ENCODE results near the gene CACNA1C.

CACNA1C gene

DNA sequence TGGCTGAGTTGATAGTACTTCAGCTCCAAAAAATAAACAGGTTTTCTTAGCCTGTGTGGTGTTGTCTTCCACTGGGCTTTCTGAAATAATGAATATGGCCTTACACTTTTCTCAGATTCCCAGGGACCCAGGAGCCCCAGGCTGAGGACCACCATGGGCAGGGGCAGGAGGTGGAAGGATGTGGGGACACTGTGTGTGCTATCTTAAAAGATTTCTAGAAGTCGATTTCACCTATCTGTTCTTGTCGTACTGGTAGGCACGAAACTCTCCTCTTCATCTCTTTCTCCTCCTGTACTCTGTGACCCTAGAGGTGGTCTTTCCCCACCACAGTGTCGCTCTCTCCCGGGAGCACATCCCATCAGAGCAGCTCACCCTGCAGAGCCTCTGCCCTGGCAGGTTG lies 634.3 kb downstream of the CACNA1C start:
- DNase-seq = no peak

DNA sequence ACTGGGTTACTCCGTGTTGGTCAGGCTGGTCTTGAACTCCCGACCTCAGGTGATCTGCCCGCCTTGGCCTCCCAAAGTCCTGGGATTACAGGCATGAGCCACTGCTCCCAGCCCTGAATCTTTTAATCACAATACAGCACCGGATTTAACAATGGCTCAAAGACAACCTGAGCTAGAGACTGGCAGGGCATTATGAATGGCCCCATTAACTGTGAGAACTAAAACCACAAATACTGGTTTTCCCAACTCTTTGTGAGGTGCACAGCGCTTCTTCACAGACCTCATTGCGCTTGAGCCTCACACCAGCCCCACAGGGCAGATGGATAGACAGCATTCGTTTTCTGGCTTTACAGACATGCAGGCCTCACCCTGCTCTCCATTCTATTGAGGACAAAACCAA lies 634.9 kb downstream of the CACNA1C start:
- DNase-seq = no peak

DNA sequence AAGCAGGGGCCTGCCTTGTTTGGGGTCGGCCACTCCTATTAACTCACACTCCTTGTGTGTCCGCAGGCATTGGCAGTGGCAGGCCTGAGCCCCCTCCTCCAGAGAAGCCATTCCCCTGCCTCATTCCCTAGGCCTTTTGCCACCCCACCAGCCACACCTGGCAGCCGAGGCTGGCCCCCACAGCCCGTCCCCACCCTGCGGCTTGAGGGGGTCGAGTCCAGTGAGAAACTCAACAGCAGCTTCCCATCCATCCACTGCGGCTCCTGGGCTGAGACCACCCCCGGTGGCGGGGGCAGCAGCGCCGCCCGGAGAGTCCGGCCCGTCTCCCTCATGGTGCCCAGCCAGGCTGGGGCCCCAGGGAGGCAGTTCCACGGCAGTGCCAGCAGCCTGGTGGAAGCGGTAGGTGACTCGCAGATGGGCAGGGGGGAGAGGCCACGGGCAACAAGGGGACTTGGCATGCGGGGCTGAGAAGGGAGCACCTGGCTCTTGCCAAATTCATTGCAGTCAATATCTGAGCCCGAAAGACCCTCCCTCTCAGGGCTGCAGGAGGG lies 635.7 kb downstream of the CACNA1C start:
- no peak for DNase-seq

DNA sequence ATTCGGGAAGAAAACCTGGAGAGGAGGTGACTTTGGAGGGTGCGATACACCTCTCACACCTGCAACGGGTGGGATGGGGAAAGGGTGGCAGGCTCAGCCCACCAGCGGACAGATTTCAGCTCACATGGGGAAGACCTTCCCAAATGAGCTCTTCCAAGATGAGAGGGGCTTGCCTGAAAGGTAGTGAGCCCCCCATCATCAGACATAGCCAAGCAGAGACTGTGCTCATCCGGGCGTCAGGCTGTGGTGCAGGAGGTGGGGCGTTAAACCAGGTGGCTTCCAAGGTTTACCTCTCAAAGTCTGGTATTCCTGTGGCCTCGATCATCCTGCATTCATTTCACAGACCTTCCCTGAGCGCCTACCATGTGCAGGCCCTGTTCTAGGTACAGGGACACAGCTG lies 636.6 kb downstream of the CACNA1C start:
- no peak for DNase-seq

DNA sequence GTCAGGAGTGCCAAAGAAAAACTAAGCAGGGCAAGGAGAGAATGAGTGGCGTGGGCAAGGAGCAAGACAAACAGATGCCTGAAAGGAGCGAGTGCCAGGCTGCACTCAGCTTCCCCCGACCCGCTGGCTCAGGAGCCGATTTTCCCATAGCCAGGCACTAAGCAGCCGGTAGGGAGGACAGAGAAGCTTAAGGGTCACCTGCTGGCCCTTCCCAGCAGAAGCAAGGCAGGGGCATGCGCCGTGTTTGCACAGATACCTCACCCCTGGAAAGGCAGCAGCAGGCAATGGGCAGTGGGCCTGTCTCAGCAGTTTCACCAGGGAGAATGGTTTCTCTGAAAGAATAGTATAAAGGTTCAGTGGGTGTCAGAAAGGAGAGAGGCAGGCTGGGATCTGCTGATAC lies 637.1 kb downstream of the CACNA1C start:
- no peak for DNase-seq

DNA sequence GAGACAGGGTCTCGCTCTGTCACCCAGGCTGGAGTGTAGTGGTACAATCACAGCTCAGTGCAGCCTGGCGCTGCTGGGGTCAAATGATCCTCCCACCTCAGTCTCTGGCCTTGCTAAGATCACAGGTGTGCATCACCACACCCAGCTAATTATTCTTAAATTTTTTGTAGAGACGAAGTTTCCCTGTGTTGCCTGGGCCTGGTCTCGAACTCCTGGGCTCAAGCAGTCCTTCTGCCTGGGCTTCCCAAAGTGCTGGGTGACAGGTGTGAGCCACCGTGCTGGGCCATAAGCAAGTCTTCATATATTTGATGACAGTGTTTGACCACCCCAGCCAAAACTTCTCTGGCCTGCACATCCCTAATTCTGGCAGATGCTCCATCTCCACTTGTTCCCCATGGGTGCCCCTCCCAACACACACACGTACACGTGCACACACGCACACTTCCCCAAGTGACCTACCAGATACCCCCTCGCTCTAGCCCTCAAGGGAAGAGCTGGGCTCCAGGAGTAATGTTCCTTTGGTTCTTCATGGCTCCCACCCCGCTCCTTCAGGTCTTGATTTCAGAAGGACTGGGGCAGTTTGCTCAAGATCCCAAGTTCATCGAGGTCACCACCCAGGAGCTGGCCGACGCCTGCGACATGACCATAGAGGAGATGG lies 637.7 kb downstream of the CACNA1C start:
- DNase-seq = no peak

DNA sequence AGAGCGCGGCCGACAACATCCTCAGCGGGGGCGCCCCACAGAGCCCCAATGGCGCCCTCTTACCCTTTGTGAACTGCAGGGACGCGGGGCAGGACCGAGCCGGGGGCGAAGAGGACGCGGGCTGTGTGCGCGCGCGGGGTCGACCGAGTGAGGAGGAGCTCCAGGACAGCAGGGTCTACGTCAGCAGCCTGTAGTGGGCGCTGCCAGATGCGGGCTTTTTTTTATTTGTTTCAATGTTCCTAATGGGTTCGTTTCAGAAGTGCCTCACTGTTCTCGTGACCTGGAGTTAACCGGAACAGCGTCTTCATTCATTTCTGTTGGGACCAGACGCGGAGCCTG lies 638.2 kb downstream of the CACNA1C start:
- peak; percentile 31 for DNase-seq

DNA sequence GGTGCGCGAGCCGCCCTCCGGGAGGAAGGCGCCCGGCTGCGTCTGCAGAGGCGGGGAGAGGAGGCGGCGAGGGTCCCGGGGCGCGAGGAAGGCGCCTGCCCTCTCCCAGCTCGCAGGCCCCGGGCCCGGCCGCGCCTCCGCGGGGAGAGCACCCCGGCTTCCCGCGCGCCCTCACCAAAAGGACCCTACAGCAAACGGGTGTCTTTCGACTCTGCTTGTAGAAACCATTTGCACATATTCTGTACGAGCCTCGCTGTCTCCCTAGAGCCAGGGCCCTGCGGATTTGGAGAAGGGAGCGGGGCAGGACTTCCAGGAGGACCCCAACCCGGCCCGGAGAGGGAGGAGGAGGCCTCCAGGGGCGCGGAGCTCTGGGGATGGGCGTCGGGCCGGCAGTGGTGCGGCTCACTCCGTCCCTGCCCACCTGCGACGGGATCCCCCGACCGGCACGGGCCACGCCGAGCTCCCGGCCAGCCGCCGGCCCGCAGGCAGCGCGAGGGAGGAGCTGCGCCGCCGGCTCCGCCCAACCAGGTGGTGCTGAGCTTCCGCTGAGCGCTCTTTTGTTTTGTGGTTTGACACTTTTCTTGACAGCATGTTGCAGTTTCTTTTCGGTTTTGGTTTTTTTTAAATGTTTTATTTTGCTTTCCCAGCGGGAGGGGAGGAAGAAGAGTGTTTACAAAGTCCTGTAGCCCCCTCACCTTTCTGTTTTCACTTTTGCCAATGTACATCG lies 638.7 kb downstream of the CACNA1C start:
- no peak for DNase-seq

DNA sequence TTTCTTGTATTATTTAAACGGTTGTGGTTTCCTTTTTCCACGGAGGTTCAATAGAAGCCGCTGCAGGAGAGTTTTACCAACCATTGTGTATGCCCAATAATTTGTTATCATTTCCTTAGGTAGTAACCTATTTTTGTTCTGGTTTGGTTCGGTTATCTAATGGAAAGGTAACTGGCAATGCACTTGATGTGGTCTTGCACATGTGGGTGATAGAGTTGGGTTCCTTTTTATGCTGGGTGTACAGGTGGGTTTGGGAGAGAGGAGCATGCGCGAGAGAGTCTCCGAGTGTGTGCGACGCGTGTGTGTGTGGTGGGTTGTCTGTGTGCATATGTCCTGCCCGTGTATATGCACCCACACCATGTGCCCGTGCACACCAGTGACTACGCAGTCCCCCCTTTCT lies 639.3 kb downstream of the CACNA1C start:
- no peak for DNase-seq

DNA sequence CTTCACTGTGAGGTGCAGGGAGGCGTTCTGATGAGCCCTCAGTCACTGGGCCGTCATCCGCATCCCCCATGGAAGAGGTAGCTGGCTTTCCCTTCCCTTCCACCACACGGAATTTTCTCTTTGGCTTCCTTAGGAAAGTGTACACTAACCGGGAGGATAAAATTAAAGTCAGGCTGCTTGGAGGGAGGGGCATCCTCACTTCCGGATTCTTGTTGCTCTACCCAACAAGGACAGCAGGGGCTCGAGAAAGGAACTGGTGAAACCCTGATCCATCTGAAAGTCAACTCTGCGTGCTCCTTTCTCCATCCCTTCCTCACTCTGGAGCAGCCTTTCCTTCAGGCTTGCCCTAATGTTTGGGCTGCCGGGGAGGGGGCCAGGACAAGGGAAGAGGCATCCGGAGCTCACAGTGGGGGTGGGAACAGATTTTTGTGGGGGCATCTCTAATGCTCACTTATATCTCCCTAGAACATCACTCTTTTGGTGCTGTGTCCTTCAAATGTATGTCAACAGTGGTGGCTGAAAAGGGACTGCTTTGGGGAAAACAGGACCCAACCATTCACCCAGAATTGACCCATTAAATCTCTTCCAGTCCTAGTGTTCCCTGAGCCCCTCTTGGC lies 640.6 kb downstream of the CACNA1C start:
- no peak for DNase-seq

DNA sequence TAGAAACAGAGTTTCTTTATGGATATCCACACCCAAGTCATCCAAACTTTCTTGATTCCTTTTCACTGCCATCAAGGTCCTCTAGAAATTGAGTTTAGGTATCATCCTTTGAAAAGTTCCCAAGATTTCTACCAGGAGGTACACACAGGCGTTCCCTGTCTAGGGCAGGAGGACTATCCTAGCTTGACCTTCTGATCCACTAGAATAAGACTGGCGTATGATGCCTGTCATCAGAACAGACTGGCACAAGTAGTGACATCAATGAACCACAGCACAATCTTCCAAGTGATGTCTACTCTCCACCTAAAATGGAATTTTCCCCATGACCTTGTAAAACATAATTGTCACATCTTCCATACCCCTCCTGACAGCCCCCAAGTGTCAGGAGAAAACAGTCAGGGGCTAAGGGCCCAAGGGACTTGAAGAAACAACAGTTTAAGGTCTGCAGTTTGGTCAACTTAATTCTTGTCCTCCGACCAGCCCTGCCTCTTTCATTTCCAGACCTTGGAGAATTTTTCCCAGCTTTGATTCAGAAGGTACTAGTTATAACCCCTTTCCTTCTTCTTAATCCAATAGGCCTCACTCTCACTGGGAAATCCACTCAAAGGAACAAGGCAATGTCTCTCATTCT lies 641.3 kb downstream of the CACNA1C start:
- no peak for DNase-seq

DNA sequence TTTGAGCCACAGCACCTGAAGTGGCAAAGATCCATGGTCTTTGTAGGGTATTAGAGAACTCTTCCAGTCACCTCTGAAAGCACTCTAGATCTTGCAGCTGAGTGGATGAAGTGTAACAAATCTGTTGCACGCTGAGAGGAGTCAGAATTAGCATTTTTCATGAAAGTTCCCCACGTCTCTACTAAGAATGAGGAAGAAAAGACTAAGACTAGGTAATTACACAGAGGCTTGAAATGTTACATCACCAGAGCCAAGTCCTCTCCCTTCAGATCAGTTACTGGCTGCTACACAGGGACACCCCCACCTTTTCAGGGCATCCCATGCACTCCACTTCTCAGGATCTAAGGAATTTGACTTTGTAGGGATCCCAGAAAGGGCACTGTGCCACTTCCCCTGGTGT lies 643.3 kb downstream of the CACNA1C start:
- DNase-seq = no peak

DNA sequence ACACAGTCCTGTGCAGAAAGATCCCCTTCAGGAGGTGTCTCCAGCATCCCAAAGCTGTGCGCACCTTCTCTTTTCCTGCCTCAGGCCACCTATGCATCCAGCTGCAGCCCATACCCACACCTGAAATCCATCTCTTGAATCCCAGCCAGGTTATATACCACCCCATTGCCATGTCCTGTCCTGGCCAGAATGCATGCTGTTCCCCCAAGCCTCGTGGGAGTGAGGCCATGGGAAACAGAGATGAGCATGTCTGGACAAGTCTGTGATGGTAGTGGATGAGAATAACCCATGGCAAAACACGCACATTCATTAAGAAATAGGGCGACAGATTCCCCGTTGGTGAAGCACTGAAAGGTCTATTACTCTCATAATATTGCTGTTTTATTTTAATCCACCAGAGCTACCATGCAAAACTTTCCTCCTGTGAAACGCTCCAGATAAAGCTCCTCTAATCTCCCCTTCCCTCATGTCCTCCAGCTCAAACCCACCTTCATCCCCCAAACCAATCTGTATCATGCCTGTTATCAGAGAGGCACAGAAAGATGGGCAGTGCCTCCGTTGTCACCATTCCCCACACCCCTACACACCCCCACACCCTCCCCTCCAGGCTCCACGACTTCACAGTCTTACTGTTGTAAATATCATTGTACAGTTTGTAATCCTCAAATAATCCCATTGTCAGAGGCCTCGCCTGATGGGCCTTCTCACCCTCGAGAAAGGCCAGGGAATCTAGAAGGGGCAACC lies 644.4 kb downstream of the CACNA1C start:
- DNase-seq = no peak

DNA sequence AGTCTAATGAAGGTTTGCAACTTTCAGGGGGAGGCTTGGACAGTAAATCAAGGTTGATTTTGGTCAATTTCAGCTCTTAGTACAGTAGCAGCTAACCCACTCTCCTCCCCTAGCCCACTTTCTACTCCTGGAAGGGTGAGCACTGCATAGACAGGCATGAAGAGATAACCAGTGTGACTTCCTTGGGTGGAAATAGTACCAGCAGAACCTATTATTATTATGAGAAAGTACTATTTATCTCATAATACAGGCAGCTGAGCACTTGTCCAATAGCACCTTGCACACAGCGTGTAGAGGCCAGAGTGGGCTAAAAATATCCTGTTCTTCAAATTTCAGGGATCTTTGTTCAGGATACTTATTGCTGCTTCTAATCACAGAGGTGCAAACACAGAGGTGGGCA lies 645.8 kb downstream of the CACNA1C start:
- DNase-seq = no peak

DNA sequence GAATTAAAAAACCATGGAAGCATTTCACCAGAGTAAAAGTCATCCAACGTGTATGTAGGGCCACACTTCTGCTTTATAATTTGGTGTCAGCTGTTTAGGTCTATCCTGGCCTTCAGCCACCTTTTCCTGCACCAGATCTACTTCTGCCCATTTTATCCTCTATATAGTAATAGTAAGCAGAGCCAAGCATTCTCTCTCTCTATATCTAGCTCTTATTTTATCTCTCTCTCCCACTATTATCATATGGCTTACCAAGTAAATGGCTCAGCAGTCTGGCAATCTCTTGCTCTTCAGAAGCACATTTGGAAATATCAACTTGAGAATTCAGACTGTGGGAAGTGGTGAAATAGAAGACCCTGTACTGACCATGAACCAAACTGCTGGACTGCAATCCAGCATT lies 657.9 kb downstream of the CACNA1C start:
- no peak for DNase-seq

DNA sequence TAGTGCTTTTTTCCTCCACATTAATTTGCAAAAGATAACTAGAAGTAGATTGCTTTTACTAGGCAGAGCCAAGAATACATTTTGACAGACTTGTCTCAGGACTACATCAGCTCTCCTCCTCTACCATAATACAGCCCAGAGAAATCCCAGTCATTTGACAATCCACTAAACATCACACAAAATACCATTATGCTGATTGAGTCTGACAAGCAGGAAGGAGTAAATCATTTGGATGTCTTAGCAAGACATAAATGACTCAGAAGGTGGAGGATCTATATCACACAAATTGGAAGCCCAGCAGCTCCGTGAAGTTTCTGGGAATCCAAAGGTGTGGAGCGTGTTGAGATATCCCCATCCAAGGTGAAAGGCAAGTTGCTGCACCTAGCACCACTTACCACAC lies 666.6 kb downstream of the CACNA1C start:
- no peak for DNase-seq

DNA sequence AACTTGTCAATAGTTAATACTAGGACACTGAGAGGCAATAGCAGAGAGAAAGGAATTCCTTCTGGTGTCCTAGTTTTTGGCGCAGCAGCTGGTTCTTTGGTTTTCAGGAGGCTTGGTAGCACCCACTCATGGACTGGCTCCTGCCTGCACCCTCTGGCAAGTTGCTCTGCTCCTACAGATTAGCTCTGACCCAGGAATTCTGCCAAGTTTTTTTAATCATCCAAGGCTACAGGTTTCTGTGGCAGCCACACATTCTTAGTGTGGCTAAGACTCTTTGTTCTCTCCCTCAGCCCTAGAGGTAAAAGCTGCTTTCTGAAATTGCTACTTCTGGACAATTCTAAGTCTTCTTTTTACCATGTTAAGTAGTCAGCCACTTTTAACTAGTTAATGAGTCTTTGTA lies 670.0 kb downstream of the CACNA1C start:
- no peak for DNase-seq

DNA sequence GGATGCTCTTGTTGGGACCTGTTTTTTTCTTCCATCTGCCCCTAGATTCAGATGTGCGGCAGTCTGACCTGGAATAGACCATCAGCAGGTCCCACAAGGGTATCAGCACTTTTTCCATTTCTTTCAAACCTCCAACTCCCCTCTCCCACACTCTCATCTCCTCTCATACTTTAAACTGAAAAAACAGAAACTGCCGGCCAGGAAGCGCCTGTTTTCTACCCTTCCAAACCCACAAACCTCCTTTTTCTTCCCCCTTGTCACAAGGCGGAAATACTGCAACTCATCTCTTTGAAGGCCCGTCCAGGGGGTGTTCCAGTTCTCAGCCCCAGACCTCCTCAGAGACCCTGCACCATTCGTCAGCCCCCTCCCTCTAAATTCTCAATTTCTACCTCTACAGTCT lies 679.5 kb downstream of the CACNA1C start:
- DNase-seq = no peak

DNA sequence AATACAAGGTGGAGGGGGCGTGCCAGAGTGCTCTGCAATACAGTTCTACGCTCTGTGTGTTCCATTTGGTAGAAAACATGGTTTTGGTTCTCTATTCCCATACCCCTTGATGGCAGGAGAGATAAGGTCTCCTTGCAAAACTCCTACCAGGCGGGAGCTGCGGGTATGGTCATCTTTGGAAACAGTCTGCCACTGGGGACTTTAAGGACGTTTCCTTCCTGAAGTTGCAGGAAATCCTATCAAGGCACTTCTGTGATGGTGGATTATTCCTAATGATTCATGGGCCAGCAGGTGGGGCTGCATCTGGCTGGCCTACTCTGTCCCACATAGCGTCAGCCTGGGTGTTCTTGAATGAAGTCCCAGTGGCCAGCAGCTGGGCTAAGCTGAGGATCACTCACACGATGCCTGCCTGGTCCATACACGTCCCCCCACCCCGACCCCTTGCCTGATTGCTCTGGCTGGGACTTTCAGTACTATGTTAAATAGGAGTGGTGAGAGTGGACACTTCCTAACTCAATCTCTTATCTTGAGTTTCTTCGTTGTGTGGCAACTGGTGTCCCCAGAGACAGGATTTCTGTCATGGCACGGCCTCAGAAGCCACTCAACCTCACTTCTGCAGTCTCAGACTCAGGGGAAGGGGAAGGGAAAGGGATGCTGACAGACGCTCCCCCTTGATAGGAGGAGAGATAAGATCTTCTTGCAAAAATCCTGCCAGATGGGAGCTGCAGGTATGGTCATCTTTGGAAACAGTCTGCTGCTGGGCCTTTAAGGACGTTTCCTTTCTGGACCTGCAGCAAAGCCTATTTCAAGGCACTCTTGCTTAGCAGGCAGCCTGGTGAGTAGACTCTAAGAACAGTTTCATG lies 680.9 kb downstream of the CACNA1C start:
- DNase-seq = no peak

DNA sequence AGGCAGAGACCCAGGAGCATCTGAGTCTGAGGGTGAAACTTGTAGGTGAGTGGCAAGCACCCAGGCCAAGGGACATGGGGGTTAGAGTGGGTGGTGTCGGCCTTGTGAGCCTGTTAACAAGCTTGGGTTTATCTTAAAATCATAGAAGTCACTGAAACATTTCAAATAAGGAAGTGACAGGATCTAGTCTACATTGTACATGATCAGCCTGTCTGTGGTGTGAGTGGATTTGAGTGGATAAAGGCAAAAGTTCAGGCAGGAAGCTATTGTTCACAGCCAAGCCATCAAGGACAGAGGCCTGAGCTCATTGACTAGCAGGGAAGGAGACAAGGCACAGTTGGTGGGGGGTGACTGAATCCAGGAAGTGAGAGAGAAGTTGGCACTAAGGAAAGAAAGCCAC lies 682.6 kb downstream of the CACNA1C start:
- DNase-seq = no peak

DNA sequence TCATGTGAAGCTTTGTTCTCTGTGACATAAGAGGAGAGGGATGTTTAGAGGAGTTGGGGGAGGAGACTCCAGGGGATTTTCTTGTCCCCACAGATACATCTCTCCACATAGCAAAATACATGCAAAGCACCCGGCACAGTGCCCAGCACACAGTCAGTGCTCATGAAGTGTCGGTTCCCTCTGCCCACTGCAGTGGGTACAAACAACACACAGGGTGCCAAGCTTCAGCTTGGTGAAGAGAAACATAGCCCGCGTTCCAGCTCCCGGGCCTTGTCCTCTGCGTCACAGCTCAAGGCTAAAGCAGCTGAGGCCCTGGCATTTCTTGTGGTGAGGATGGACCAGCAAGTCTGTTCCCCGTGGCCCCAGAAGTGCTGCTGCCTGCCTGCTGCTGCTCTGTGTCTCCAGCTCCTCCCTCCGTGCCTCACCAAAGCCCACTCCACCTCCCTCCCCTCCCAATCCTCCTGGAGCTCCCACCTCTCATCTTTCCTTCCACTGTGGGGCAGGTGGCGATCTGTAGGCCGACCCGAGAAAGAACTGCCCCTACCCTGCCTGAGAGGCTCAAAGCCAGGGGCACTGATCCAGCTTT lies 685.0 kb downstream of the CACNA1C start:
- DNase-seq = no peak

DNA sequence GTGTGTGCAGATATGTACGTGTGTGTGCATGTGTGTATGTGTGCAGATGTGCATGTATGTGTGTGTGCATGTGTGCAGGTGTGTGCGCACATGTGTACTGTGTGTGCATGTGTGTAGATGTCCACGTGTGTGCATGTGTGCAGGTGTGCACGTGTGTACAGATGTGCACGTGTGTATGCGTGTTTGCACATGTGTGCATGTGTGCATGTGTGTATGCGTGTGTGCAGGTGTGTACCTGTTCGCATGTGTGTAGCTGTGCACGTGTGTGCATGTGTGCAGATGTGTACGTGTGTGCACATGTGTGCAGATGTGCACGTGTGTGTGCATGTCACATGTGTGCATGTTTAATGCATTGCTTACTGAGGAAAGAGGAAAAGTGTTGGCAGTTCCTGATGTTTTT lies 686.3 kb downstream of the CACNA1C start:
- no peak for DNase-seq

Data from activated T-cell treated with anti-CD3 and anti-CD28 coated beads for 4 hours (primary cell).